ENCODE results near the gene KCNJ6. TPM values are rescaled to one million over a fixed set of nuclear protein-coding genes. Genes with fewer than 3 reads are reported as not detected.

The KCNJ6 gene
- total RNA-seq, 1 experiment from 2014 or later: not detected

DNA sequence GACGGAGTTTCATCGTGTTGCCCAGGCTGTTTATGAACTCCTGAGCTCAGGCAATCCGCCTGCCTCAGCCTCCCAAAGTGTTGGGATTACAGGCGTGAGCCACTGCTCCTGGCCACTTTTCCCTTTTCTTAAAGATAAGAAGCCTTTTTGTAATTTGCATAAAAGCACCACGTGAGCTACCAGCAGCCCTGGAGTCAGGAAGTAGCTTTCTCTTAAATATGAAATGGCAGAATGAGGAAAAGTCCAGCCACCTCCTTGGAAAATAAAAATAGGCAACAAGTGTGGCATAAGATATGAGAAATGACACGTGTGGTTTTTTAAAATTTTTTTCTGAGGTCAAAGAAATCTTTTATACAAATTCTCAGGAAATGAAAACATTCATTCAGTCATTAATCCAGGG, 289.9 kb downstream of the KCNJ6 start:
- ChIA-PET RAD21 (ENCODE audit: low non-redundant PET in 1 of 2, low total read pairs in 2 of 2, uncharacterized antibody in 2 of 2, unreplicated experiment in 2 of 2) (no interaction called here), POLR2A (no interaction called here), CTCF (no interaction called here)
- H3K27me3 ChIP-seq (ENCODE audit: insufficient read depth, low read length): no peaks in the 10 kb centered on the region
- no peaks in the 10 kb centered on the region for H3K4me1 ChIP-seq (ENCODE audit: control insufficient read depth in 1 of 2, insufficient read depth in 2 of 2, low read length in 2 of 2)
- no peaks in the 10 kb centered on the region for H3K79me2 ChIP-seq (ENCODE audit: insufficient read depth, low read length)
- no peak for DNase-seq (ENCODE audit: low read depth, low spot score)
- intact Hi-C loops (cut with micrococcal nuclease): no loop called here
- H3K4me2 ChIP-seq (ENCODE audit: low read length): no peak overlapping the region
- no peak for ATAC-seq
- no TSS peak for BruUV-seq (replicated peaks)
- no peaks in the 10 kb centered on the region for H3K36me3 ChIP-seq (ENCODE audit: control insufficient read depth in 1 of 2, insufficient read depth in 2 of 2, low read length in 2 of 2)
- H3K4me3 ChIP-seq (replicated peaks in 1 of 2; ENCODE audit: low read depth in 1 of 2, low read length in 2 of 2): no peak overlapping the region
- no peaks in the 10 kb centered on the region for H3K9me3 ChIP-seq (ENCODE audit: control insufficient read depth in 1 of 2, insufficient read depth in 1 of 2, low read depth in 1 of 2, low read length in 2 of 2)
- H4K20me1 ChIP-seq (ENCODE audit: insufficient read depth): no peaks in the 10 kb centered on the region
- no peak overlapping the region for H3K27ac ChIP-seq (ENCODE audit: low read depth, low read length)
- TF ChIP-seq SIN3A (IDR thresholded peaks at IDR 0.05; ENCODE audit: low read depth) (no peak), TCF7L2 (IDR thresholded peaks at IDR 0.05; ENCODE audit: borderline replicate concordance, extremely low read depth, insufficient read depth, insufficient read length) (no peak)
- TF ChIP-seq, protein P1, sequence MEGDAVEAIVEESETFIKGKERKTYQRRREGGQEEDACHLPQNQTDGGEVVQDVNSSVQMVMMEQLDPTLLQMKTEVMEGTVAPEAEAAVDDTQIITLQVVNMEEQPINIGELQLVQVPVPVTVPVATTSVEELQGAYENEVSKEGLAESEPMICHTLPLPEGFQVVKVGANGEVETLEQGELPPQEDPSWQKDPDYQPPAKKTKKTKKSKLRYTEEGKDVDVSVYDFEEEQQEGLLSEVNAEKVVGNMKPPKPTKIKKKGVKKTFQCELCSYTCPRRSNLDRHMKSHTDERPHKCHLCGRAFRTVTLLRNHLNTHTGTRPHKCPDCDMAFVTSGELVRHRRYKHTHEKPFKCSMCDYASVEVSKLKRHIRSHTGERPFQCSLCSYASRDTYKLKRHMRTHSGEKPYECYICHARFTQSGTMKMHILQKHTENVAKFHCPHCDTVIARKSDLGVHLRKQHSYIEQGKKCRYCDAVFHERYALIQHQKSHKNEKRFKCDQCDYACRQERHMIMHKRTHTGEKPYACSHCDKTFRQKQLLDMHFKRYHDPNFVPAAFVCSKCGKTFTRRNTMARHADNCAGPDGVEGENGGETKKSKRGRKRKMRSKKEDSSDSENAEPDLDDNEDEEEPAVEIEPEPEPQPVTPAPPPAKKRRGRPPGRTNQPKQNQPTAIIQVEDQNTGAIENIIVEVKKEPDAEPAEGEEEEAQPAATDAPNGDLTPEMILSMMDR (IDR thresholded peaks at IDR 0.05 in 2 of 3, conservative IDR thresholded peaks at IDR 0.05 in 1 of 3; ENCODE audit: borderline replicate concordance in 1 of 3, insufficient read depth in 1 of 3, low read depth in 2 of 3, low read length in 2 of 3): no peak
- H3K9me2 ChIP-seq (ENCODE audit: insufficient read depth): no peaks in the 10 kb centered on the region
- H3K9ac ChIP-seq (ENCODE audit: low read length): no peak overlapping the region
- no peak overlapping the region for H2AFZ ChIP-seq (ENCODE audit: low read depth, low read length, poor library complexity, severe bottlenecking)

DNA sequence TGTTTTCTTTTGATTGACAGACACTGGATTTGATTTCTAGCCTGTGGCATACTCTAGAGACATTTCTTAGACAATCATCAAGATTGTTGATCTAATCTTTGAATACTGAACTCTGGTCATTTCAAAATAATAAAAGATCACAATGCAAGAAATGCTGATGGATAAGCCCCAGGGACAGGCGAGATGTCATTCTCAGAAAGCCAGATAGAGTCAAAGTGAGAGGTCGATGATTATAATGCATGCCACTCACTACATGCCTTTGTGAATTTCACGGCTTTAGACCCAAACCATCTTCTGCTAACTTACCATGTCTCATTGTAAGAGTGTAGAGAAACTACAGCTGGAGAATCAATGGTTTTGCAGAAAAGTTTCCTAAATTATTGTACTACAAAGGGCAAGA, 292.6 kb downstream of the KCNJ6 start:
- Histone ChIP-seq H3K27me3 (ENCODE audit: insufficient read depth, low read length) (0 out of 2 replicates have a peak, but pooled peaks cover 7% of the 10 kb centered on the region), H3K9ac (ENCODE audit: low read length) (no peak overlapping the region), H4K20me1 (ENCODE audit: insufficient read depth) (no peaks in the 10 kb centered on the region), H3K4me3 (replicated peaks in 1 of 2; ENCODE audit: low read depth in 1 of 2, low read length in 2 of 2) (no peak overlapping the region), H3K9me2 (ENCODE audit: insufficient read depth) (no peaks in the 10 kb centered on the region), H2AFZ (ENCODE audit: low read depth, low read length, poor library complexity, severe bottlenecking) (no peak overlapping the region), H3K79me2 (ENCODE audit: insufficient read depth, low read length) (no peaks in the 10 kb centered on the region), H3K4me1 (ENCODE audit: control insufficient read depth in 1 of 2, insufficient read depth in 2 of 2, low read length in 2 of 2) (no peaks in the 10 kb centered on the region), H3K27ac (ENCODE audit: low read depth, low read length) (no peak overlapping the region), H3K9me3 (ENCODE audit: control insufficient read depth in 1 of 2, insufficient read depth in 1 of 2, low read depth in 1 of 2, low read length in 2 of 2) (no peaks in the 10 kb centered on the region), H3K4me2 (ENCODE audit: low read length) (no peak overlapping the region), H3K36me3 (ENCODE audit: control insufficient read depth in 1 of 2, insufficient read depth in 2 of 2, low read length in 2 of 2) (no peaks in the 10 kb centered on the region)
- no TSS peak for BruUV-seq (replicated peaks)
- DNase-seq (ENCODE audit: low read depth, low spot score): no peak
- no peak for TF ChIP-seq CEBPB (IDR thresholded peaks at IDR 0.05; ENCODE audit: low read depth)
- TF ChIP-seq, protein P2, sequence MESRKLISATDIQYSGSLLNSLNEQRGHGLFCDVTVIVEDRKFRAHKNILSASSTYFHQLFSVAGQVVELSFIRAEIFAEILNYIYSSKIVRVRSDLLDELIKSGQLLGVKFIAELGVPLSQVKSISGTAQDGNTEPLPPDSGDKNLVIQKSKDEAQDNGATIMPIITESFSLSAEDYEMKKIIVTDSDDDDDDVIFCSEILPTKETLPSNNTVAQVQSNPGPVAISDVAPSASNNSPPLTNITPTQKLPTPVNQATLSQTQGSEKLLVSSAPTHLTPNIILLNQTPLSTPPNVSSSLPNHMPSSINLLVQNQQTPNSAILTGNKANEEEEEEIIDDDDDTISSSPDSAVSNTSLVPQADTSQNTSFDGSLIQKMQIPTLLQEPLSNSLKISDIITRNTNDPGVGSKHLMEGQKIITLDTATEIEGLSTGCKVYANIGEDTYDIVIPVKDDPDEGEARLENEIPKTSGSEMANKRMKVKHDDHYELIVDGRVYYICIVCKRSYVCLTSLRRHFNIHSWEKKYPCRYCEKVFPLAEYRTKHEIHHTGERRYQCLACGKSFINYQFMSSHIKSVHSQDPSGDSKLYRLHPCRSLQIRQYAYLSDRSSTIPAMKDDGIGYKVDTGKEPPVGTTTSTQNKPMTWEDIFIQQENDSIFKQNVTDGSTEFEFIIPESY (IDR thresholded peaks at IDR 0.05; ENCODE audit: extremely low read depth, insufficient replicate concordance, low read length): no peak
- no peak for TF ChIP-seq EGR1 (IDR thresholded peaks at IDR 0.05; ENCODE audit: low read depth)
- TF ChIP-seq TCF7L2 (IDR thresholded peaks at IDR 0.05; ENCODE audit: borderline replicate concordance, extremely low read depth, insufficient read depth, insufficient read length): no peak
- no peak for TF ChIP-seq FOSL1 (IDR thresholded peaks at IDR 0.05; ENCODE audit: low read depth)
- no peak for TF ChIP-seq EZH2 (IDR thresholded peaks at IDR 0.05)
- TF ChIP-seq POLR2AphosphoS5 (IDR thresholded peaks at IDR 0.05; ENCODE audit: low read depth, low read length): no peak
- TF ChIP-seq ZNF274 (IDR thresholded peaks at IDR 0.05; ENCODE audit: low read depth, low read length): no peak
- POLR2A ChIA-PET: no interaction called here
- intact Hi-C loops (cut with micrococcal nuclease): no loop called here
- no peak for ATAC-seq
- RAD21 ChIA-PET (ENCODE audit: low non-redundant PET in 1 of 2, low total read pairs in 2 of 2, uncharacterized antibody in 2 of 2, unreplicated experiment in 2 of 2): no interaction called here
- CTCF ChIA-PET: no interaction called here

Measured in HCT116 (cell line).